Sigmoid colon (tissue), 7 donors: ENCODE measurements around the gene NRP2. TPM values are rescaled to one million over a fixed set of nuclear protein-coding genes. Genes with fewer than 3 reads are reported as not detected.

Source experiments
- DNase-seq: peaks from one replicate; pipeline ENCODE4 v3.0.0-alpha.2; 2019
- H3K27ac ChIP-seq, 4 donors: fragments of 200-600 bp; sonication (generic); one replicate each; pipeline ENCODE4 v1.5.1; 2016 to 2019; ENCODE audit warnings: mild to moderate bottlenecking in 1 of 4
- H3K27me3 ChIP-seq, 3 donors: fragments of 200-600 bp; sonication (generic); one replicate each; pipeline ENCODE4 v1.5.1; 2019; ENCODE audit warnings: mild to moderate bottlenecking in 1 of 3
- H3K36me3 ChIP-seq, 4 donors: fragments of 200-600 bp; sonication (generic); one replicate each; pipeline ENCODE4 v1.5.1; 2016 to 2019
- H3K4me1 ChIP-seq, 4 donors: fragments of 200-600 bp; sonication (generic); one replicate each; pipeline ENCODE4 v1.5.1; 2017 to 2019
- H3K4me3 ChIP-seq, 4 donors: fragments of 200-600 bp; sonication (generic); one replicate each; pipeline ENCODE4 v1.5.1; 2017 to 2019; ENCODE audit warnings: mild to moderate bottlenecking in 2 of 4, moderate library complexity in 1 of 4
- H3K9me3 ChIP-seq, 4 donors: fragments of 200-600 bp in 3 of 4; sonication (generic) in 3 of 4; one replicate each; pipeline versions ENCODE4 v1.5.1 to v1.6.1; 2013 to 2019
- CTCF ChIP-seq, 4 experiments: fragments of 450-650 bp in 3 of 4; fragments of 200-600 bp in 1 of 4; IDR thresholded peaks; one replicate each; pipeline ENCODE4 v1.5.1; 2016 to 2019; ENCODE audit warnings: antibody characterized with exemption in 4 of 4, mild to moderate bottlenecking in 3 of 4, moderate library complexity in 2 of 4
- EP300 ChIP-seq, 4 donors: sonication (generic); formaldehyde crosslinking; IDR thresholded peaks; one replicate each; pipeline ENCODE4 v1.6.1; 2017; ENCODE audit warnings: antibody characterized with exemption in 4 of 4
- POLR2A ChIP-seq, 2 donors: fragments of 450-650 bp; IDR thresholded peaks; one replicate each; pipeline ENCODE4 v1.6.1; 2016; ENCODE audit warnings: antibody characterized with exemption in 2 of 2, mild to moderate bottlenecking in 2 of 2, moderate library complexity in 2 of 2
- POLR2AphosphoS5 ChIP-seq, 4 donors: sonication (generic); formaldehyde crosslinking; IDR thresholded peaks; one replicate each; pipeline ENCODE4 v1.6.1; 2017; ENCODE audit warnings: antibody characterized with exemption in 4 of 4
- WGBS, 2 donors: extraction: QIAGEN DNeasy Blood & Tissue Kit; methylation state at CpG; one replicate each; pipeline ENCODE4 v1.1.7; 2013; 5-methylcytosine and 5-hydroxymethylcytosine counted together
- intact Hi-C: fragments of 100-400 bp; cut with DNase I; formaldehyde crosslinking; loops from one replicate; pipeline ENCODE4 v1.15.1; 2023
- polyA plus RNA-seq, 3 donors: library from polyadenylated mRNA; stranded (reverse); fragments of 200-250 nt; gene quantifications; one replicate each; pipeline ENCODE4 v1.2.3, GENCODE V29; 2013
- total RNA-seq, 4 donors: library from RNA; depleted of rRNA; stranded (reverse); fragments of >200 nt; gene quantifications; one replicate each; pipeline ENCODE4 v1.1.0, GENCODE V29; 2016
- donor health status: healthy with polysubstance abuse.
- donor health status: Bipolar disorder and iron deficiency.
- donor health status: healthy.

Gene NRP2
- total and polyA plus RNA-seq, 7 donors: 2.5 to 348 (median 207) TPM

DNA sequence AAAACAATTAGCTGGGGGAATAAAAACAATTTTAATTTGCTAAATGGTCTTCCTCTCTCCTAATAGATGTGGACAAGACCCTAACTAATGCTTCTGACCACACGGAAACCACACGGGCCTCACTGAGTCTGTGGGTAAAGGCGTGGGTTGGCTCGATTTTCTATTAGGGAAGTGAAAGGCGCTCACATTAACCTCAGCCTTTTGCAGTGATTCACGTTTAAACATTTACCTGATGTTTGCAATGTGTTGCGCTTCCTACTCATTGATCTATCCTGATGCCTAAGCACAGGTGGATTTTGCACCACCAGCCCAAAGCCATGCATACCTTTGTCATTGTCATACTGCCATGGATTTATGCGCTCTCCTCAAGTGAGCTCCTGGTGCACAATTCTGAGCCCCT, 35.6 kb upstream of the NRP2 start:
- no peaks in the 10 kb centered on the region for H3K27me3 ChIP-seq
- 60 to 82% methylated on average over 8 of the region's 8 CpGs for WGBS, 2 donors
- H3K27ac ChIP-seq: no peak overlapping the region
- H3K4me1 ChIP-seq: no peaks in the 10 kb centered on the region
- H3K36me3 ChIP-seq: no peaks in the 10 kb centered on the region
- no peak overlapping the region for H3K4me3 ChIP-seq
- no peak for TF ChIP-seq POLR2AphosphoS5 (IDR thresholded peaks at IDR 0.05)
- no peak for TF ChIP-seq CTCF (IDR thresholded peaks at IDR 0.05)
- no peak for TF ChIP-seq EP300 (IDR thresholded peaks at IDR 0.05)
- TF ChIP-seq POLR2A (IDR thresholded peaks at IDR 0.05): no peak
- no peak for DNase-seq
- intact Hi-C loops: no loop called here
- H3K9me3 ChIP-seq: no peaks in the 10 kb centered on the region

GRCh38 chr2:205650450-205650849, 31.9 kb upstream of the NRP2 start:
- DNase-seq: no peak
- intact Hi-C loops: no loop called here
- Histone ChIP-seq H3K4me3 (no peak overlapping the region), H3K36me3 (no peaks in the 10 kb centered on the region), H3K9me3 (no peaks in the 10 kb centered on the region), H3K27ac (no peak overlapping the region), H3K4me1 (no peaks in the 10 kb centered on the region), H3K27me3 (no peaks in the 10 kb centered on the region)
- TF ChIP-seq POLR2AphosphoS5 (IDR thresholded peaks at IDR 0.05) (no peak), POLR2A (IDR thresholded peaks at IDR 0.05) (no peak), CTCF (IDR thresholded peaks at IDR 0.05) (no peak), EP300 (IDR thresholded peaks at IDR 0.05) (no peak)
- 70 to 84% methylated on average over 4 of the region's 4 CpGs for WGBS, 2 donors

DNA sequence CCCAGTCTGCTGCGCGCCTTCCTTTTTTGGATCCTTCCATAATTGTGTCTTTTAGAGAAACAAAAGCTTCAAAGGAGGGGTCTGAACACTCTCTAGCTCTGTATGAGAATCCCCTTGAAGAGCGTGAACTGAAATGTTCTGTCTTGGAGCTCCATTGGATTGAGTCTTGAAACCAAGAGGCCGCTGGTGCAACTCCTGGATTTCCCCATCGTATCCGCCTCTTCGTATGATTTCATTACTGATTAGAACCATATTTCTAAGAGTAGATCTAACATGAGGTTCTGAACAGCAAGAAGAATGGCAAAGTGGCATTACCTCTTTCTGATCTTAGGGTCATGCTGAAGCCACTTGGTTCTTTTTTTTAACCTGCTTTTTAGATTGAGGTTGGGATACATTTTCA, 31.4 kb upstream of the NRP2 start:
- no peaks in the 10 kb centered on the region for H3K27me3 ChIP-seq
- H3K4me1 ChIP-seq: no peaks in the 10 kb centered on the region
- TF ChIP-seq EP300 (IDR thresholded peaks at IDR 0.05): no peak
- no peak for TF ChIP-seq POLR2AphosphoS5 (IDR thresholded peaks at IDR 0.05)
- TF ChIP-seq POLR2A (IDR thresholded peaks at IDR 0.05): no peak
- no peak for TF ChIP-seq CTCF (IDR thresholded peaks at IDR 0.05)
- H3K9me3 ChIP-seq: no peaks in the 10 kb centered on the region
- no peak for DNase-seq
- H3K4me3 ChIP-seq: no peak overlapping the region
- intact Hi-C loops: no loop called here
- no peak overlapping the region for H3K27ac ChIP-seq
- H3K36me3 ChIP-seq: no peaks in the 10 kb centered on the region
- WGBS, 2 donors: 96% methylated on average over 7 of the region's 7 CpGs

DNA sequence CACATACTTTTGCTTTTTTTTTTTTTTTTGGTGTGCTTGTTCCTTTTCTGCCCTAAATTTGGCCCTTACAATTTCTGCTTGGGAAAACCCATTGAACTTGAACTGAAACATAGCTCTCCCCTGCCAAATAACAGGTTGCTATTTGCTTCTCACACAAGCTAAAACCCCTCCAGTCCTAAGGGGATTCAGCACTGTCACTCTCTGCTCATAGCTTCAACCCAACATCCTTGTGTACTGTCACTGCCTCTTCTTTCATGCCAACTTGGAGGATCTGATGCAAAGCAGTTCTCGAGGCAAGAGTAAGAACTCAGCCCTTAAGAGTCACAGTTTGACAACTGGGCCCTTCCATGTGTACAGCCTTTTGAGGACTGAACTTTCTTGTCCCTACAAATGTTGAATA, 30.6 kb upstream of the NRP2 start:
- Histone ChIP-seq H3K27me3 (no peaks in the 10 kb centered on the region), H3K4me1 (peaks cover 0 to 3% (median 2%) of the 10 kb centered on the region in 4 donors), H3K27ac (no peak overlapping the region), H3K9me3 (no peaks in the 10 kb centered on the region), H3K4me3 (no peak overlapping the region), H3K36me3 (no peaks in the 10 kb centered on the region)
- intact Hi-C loops: no loop called here
- WGBS, 2 donors: 0% methylated on average over 1 of the region's 1 CpG
- TF ChIP-seq CTCF (IDR thresholded peaks at IDR 0.05): no peak
- no peak for TF ChIP-seq POLR2AphosphoS5 (IDR thresholded peaks at IDR 0.05)
- no peak for TF ChIP-seq POLR2A (IDR thresholded peaks at IDR 0.05)
- TF ChIP-seq EP300 (IDR thresholded peaks at IDR 0.05): no peak
- DNase-seq: no peak

GRCh38 chr2:205654878-205655605, 27.3 kb upstream of the NRP2 start:
- no peak for DNase-seq
- Histone ChIP-seq H3K4me3 (no peak overlapping the region), H3K9me3 (no peaks in the 10 kb centered on the region), H3K27me3 (no peaks in the 10 kb centered on the region), H3K27ac (no peak overlapping the region), H3K36me3 (no peaks in the 10 kb centered on the region), H3K4me1 (peaks cover 0 to 28% (median 23%) of the 10 kb centered on the region in 4 donors)
- intact Hi-C loops: no loop called here
- TF ChIP-seq CTCF (IDR thresholded peaks at IDR 0.05) (no peak), EP300 (IDR thresholded peaks at IDR 0.05) (no peak), POLR2AphosphoS5 (IDR thresholded peaks at IDR 0.05) (no peak), POLR2A (IDR thresholded peaks at IDR 0.05) (no peak)
- 91 to 92% methylated on average over 10 of the region's 10 CpGs for WGBS, 2 donors
